K562 (cell line): ENCODE results near the gene ASB2. TPM values are rescaled to one million over a fixed set of nuclear protein-coding genes. Genes with fewer than 3 reads are reported as not detected.

ENCODE experiments used
- ATAC-seq: fragments of 200-7000 bp; cut with Tn5 transposase; 3 replicates; pipeline ENCODE4 v1.9.1; 2020; ENCODE audit warnings: moderate library complexity
- BruUV-seq: library from RNA; stranded (reverse); fragments of 400-500 nt; replicated peaks from 2 replicates; lab custom pipeline; 2021; lab: Mats Ljungman, UMichigan
- CTCF ChIA-PET: fragments of 300-600 bp; formaldehyde crosslinking; extraction: SDS; loops from one replicate; lab custom pipeline; 2021; ENCODE audit warnings: low intra/inter-chr PET ratio; lab: Yijun Ruan, JAX
- POLR2A ChIA-PET: fragments of 300-600, 350-650 bp; sonication (Branson Sonifier 250); formaldehyde crosslinking; extraction: SDS; loops from one replicate; lab custom pipeline; 2021; ENCODE audit warnings: antibody characterized with exemption, inconsistent platforms; lab: Yijun Ruan, JAX
- DNase-seq, 4 experiments: peaks; one replicate each; pipeline versions ENCODE4 v3.0.0 to v3.0.0-alpha.2; 2011 to 2018; ENCODE audit warnings: low spot score in 3 of 4, mixed read lengths in 3 of 4; ENCODE audit errors: extremely low read depth in 1 of 4
- FAIRE-seq: peaks from 2 replicates; lab custom pipeline; 2011; peaks lifted over from hg19 to GRCh38; lab: Jason Lieb, UNC
- H2AFZ ChIP-seq: 2 replicates; pipeline ENCODE4 v1.6.0; 2011; ENCODE audit warnings: low read depth, low read length, control low read depth, inconsistent platforms
- H3K27ac ChIP-seq: fragments of 200-600 bp; 3 replicates; pipeline ENCODE4 v1.8.0; 2011; ENCODE audit warnings: low read depth, mild to moderate bottlenecking, control low read depth, inconsistent platforms, low read length, moderate library complexity, mixed read lengths; ENCODE audit errors: extremely low read depth
- H3K27me3 ChIP-seq, 2 experiments: fragments of 300-600 bp in 1 of 2; 2 replicates in 1 of 2; 3 replicates in 1 of 2; pipeline versions ENCODE4 v1.6.0 to v1.8.0; 2011; ENCODE audit warnings: inconsistent platforms in 2 of 2, low read length in 2 of 2, mild to moderate bottlenecking in 1 of 2, mixed read lengths in 1 of 2, moderate library complexity in 1 of 2; ENCODE audit not compliant: control insufficient read depth in 2 of 2, insufficient read depth in 2 of 2
- H3K36me3 ChIP-seq: fragments of 300-600 bp; 3 replicates; pipeline ENCODE4 v1.8.0; 2011; ENCODE audit warnings: mild to moderate bottlenecking, low read length, inconsistent platforms; ENCODE audit not compliant: control insufficient read depth, insufficient read depth
- H3K4me1 ChIP-seq, 2 experiments: fragments of 200-600 bp in 1 of 2; replicated peaks in 1 of 2; 2 replicates in 1 of 2; 3 replicates in 1 of 2; pipeline versions ENCODE4 v1.5.1 to v1.8.0; 2011; ENCODE audit warnings: inconsistent platforms in 2 of 2, low read length in 2 of 2, mild to moderate bottlenecking in 1 of 2, mixed read lengths in 1 of 2, moderate library complexity in 1 of 2; ENCODE audit not compliant: control insufficient read depth in 2 of 2, insufficient read depth in 2 of 2
- H3K4me2 ChIP-seq: 2 replicates; pipeline ENCODE4 v1.6.1; 2011; ENCODE audit warnings: low read length, control low read depth, inconsistent platforms, mixed read lengths; ENCODE audit not compliant: insufficient read depth
- H3K4me3 ChIP-seq: fragments of 200-600 bp; sonication (generic), shearing (Covaris generic); 2 replicates; pipeline ENCODE4 v1.5.1; 2016; ENCODE audit warnings: control low read depth, inconsistent platforms
- H3K79me2 ChIP-seq: fragments of 200-600 bp; 3 replicates; pipeline ENCODE4 v1.8.0; 2011; ENCODE audit warnings: low read length, inconsistent platforms; ENCODE audit not compliant: control insufficient read depth, insufficient read depth
- H3K9ac ChIP-seq, 2 experiments: 2 replicates each; pipeline versions ENCODE4 v1.6.0 to v1.6.1; 2011; ENCODE audit warnings: low read depth in 2 of 2, low read length in 2 of 2, control low read depth in 1 of 2, inconsistent platforms in 1 of 2, mild to moderate bottlenecking in 1 of 2, mixed read lengths in 1 of 2; ENCODE audit not compliant: insufficient read depth in 1 of 2
- H3K9me1 ChIP-seq: one replicate; pipeline ENCODE4 v1.6.0; 2011; ENCODE audit warnings: inconsistent platforms, mild to moderate bottlenecking, low read length, moderate library complexity; ENCODE audit not compliant: control insufficient read depth, insufficient read depth
- H3K9me3 ChIP-seq: replicated peaks from 2 replicates; pipeline ENCODE4 v1.5.1; 2011; ENCODE audit warnings: low read depth, low read length, inconsistent platforms; ENCODE audit not compliant: control insufficient read depth, insufficient read depth
- H4K20me1 ChIP-seq: replicated peaks from 2 replicates; pipeline ENCODE4 v1.6.1; 2011; ENCODE audit warnings: low read length, inconsistent platforms, mixed read lengths; ENCODE audit not compliant: control insufficient read depth, insufficient read depth
- BMI1 ChIP-seq: fragments of 150-350 bp; IDR thresholded peaks from 2 replicates; pipeline ENCODE4 v1.6.1; 2014; ENCODE audit warnings: low read length
- E2F6 ChIP-seq, 2 experiments: IDR thresholded peaks; 2 replicates each; pipeline ENCODE4 v1.6.1; 2011; ENCODE audit warnings: borderline replicate concordance in 1 of 2, control low read depth in 1 of 2, low read depth in 1 of 2, low read length in 1 of 2, mild to moderate bottlenecking in 1 of 2, mixed read lengths in 1 of 2, moderate library complexity in 1 of 2; ENCODE audit not compliant: insufficient read depth in 1 of 2, insufficient read length in 1 of 2, poor library complexity in 1 of 2, severe bottlenecking in 1 of 2; ENCODE audit errors: extremely low read depth in 1 of 2
- ESRRA ChIP-seq: fragments of 450-650 bp; IDR thresholded peaks from 2 replicates; pipeline ENCODE4 v1.6.1; 2014; ENCODE audit warnings: low read depth, mild to moderate bottlenecking, moderate library complexity, borderline replicate concordance
- FOXJ3 ChIP-seq: sonication (generic); formaldehyde crosslinking; IDR thresholded peaks from 2 replicates; pipeline ENCODE4 v1.4.0; 2020; ENCODE audit warnings: mild to moderate bottlenecking, missing genetic modification reagents
- HMGXB4 ChIP-seq: sonication (generic); formaldehyde crosslinking; IDR thresholded peaks from 2 replicates; pipeline ENCODE4 v1.8.1; 2023; ENCODE audit warnings: mild to moderate bottlenecking, missing genetic modification reagents
- MEF2D ChIP-seq: conservative IDR thresholded peaks from 2 replicates; pipeline ENCODE4 v1.6.1; 2016; ENCODE audit warnings: low read depth, missing genetic modification characterization, missing compliant biosample characterization
- PBX2 ChIP-seq, 2 experiments: IDR thresholded peaks in 1 of 2; conservative IDR thresholded peaks in 1 of 2; 2 replicates each; pipeline ENCODE4 v1.6.1; 2016; ENCODE audit warnings: low read depth in 2 of 2, mild to moderate bottlenecking in 1 of 2, missing compliant biosample characterization in 1 of 2, missing genetic modification characterization in 1 of 2, moderate library complexity in 1 of 2
- PCBP1 ChIP-seq: fragments of 200-400 bp; formaldehyde crosslinking; IDR thresholded peaks from 2 replicates; pipeline ENCODE4 v1.6.1; 2018; ENCODE audit warnings: mild to moderate bottlenecking, low read depth, low read length; ENCODE audit not compliant: poor library complexity, severe bottlenecking
- RBM39 ChIP-seq: fragments of 200-400 bp; formaldehyde crosslinking; optimal IDR thresholded peaks from 2 replicates; pipeline ENCODE3; 2018; ENCODE audit warnings: low read depth, low read length
- SAFB ChIP-seq: fragments of 200-400 bp; formaldehyde crosslinking; IDR thresholded peaks from 2 replicates; pipeline ENCODE4 v1.6.1; 2017; ENCODE audit warnings: low read depth, low read length, borderline replicate concordance
- SP2 ChIP-seq: IDR thresholded peaks from 2 replicates; pipeline ENCODE4 v1.6.1; 2011; ENCODE audit warnings: mild to moderate bottlenecking, low read depth, low read length, moderate library complexity; ENCODE audit not compliant: poor library complexity, severe bottlenecking; ENCODE audit errors: extremely low read depth
- TCF7L2 ChIP-seq: fragments of 150-350 bp; IDR thresholded peaks from 2 replicates; pipeline ENCODE4 v1.6.1; 2016; ENCODE audit warnings: low read depth, mild to moderate bottlenecking, low read length, moderate library complexity
- ZNF239 ChIP-seq: fragments of 250-450 bp; sonication (Bioruptor Pico); IDR thresholded peaks from 2 replicates; pipeline ENCODE4 v1.4.0; 2020; ENCODE audit warnings: mild to moderate bottlenecking
- WGBS: fragments of 100-300 bp; shearing (Covaris generic); methylation state at CpG from one replicate; pipeline ENCODE4 v1.1.6; 2016; ENCODE audit warnings: low coverage, mixed read lengths; ENCODE audit not compliant: insufficient coverage; ENCODE audit errors: missing lambda C conversion rate; 5-methylcytosine and 5-hydroxymethylcytosine counted together
- in situ Hi-C: fragments of 300-500 bp; cut with MboI; formaldehyde crosslinking; loops from 4 replicates; pipeline ENCODE4 v1.15.0; 2018; ENCODE audit warnings: inconsistent platforms, mixed read lengths
- intact Hi-C: fragments of 100-400 bp; cut with micrococcal nuclease; formaldehyde crosslinking; loops from 2 replicates; pipeline ENCODE4 v1.14.2; 2022
- polyA plus RNA-seq, 8 experiments: library from polyadenylated mRNA; depleted of rRNA in 4 of 8; stranded (reverse) in 5 of 8; unstranded in 3 of 8; fragments of >200 nt; fragmentation: Nextera tagmentation in 2 of 8; fragmentation: Illumina TruSeq in 1 of 8; extraction: Ambion mirVana in 2 of 8; extraction: Trizol in 1 of 8; gene quantifications; 2 replicates each; pipeline versions ENCODE4 v1.2.1 to v1.2.3, GENCODE V29; 2011 to 2014; ENCODE audit warnings: inconsistent platforms in 1 of 8, missing spikeins in 1 of 8
- total RNA-seq, 7 experiments: library from RNA; depleted of rRNA in 6 of 7; stranded (reverse); fragments of >200 nt in 6 of 7; fragmentation: Illumina TruSeq in 2 of 7; extraction: Trizol in 2 of 7; gene quantifications; 2 replicates each; pipeline versions ENCODE4 v1.2.1 to v1.2.3, GENCODE V29; 2011 to 2021; ENCODE audit warnings: low replicate concordance in 1 of 7

Gene ASB2
- total and polyA plus RNA-seq, 9 of the 15 experiments (the other 6 are each of a cell fraction or from before 2014, with no cell fraction given): not detected

GRCh38 chr14:93980456-93981201 lies 4.3 kb upstream of the ASB2 start:
- Histone ChIP-seq H3K27me3 (peaks cover 0 to 22% of the 10 kb centered on the region in 2 experiments; a peak in 3 of 5 replicates), H3K4me1 (no peaks in the 10 kb centered on the region), H3K79me2 (no peaks in the 10 kb centered on the region), H3K9me1 (peaks cover 2% of the 10 kb centered on the region), H3K9me3 (no peaks in the 10 kb centered on the region), H3K36me3 (no peaks in the 10 kb centered on the region), H3K27ac (no peak overlapping the region), H3K4me3 (no peak overlapping the region), H3K9ac (no peak overlapping the region), H3K4me2 (no peak overlapping the region), H4K20me1 (no peaks in the 10 kb centered on the region), H2AFZ (no peak overlapping the region)
- no peak for FAIRE-seq
- intact Hi-C loops: no loop called here
- CTCF ChIA-PET: no interaction called here
- POLR2A ChIA-PET: no interaction called here
- 0% methylated on average over 10 of the region's 11 CpGs for WGBS
- no TSS peak for BruUV-seq
- ATAC-seq: no peak
- in situ Hi-C loops: no loop called here
- no peak for DNase-seq
- TF ChIP-seq SAFB (no peak), BMI1 (no peak), SP2 (no peak), PBX2 (CRISPR knock-in tag; IDR thresholded peaks at IDR 0.05; ENCODE audit: low read depth) (no peak), PBX2 (tag; conservative IDR thresholded peaks at IDR 0.05; ENCODE audit: low read depth) (no peak), MEF2D (tag) (no peak), E2F6 (IDR thresholded peaks at IDR 0.05; ENCODE audit: borderline replicate concordance in 1 of 2, extremely low read depth in 1 of 2, insufficient read depth in 1 of 2, insufficient read length in 1 of 2, low read depth in 1 of 2, low read length in 1 of 2, poor library complexity in 1 of 2, severe bottlenecking in 1 of 2) (no peak), ZNF239 (CRISPR knock-in tag) (no peak), RBM39 (no peak), TCF7L2 (no peak), HMGXB4 (no peak), FOXJ3 (CRISPR knock-in tag) (no peak), PCBP1 (no peak), ESRRA (no peak)
